Measurements from ENCODE around the gene BCDIN3D.

DNA sequence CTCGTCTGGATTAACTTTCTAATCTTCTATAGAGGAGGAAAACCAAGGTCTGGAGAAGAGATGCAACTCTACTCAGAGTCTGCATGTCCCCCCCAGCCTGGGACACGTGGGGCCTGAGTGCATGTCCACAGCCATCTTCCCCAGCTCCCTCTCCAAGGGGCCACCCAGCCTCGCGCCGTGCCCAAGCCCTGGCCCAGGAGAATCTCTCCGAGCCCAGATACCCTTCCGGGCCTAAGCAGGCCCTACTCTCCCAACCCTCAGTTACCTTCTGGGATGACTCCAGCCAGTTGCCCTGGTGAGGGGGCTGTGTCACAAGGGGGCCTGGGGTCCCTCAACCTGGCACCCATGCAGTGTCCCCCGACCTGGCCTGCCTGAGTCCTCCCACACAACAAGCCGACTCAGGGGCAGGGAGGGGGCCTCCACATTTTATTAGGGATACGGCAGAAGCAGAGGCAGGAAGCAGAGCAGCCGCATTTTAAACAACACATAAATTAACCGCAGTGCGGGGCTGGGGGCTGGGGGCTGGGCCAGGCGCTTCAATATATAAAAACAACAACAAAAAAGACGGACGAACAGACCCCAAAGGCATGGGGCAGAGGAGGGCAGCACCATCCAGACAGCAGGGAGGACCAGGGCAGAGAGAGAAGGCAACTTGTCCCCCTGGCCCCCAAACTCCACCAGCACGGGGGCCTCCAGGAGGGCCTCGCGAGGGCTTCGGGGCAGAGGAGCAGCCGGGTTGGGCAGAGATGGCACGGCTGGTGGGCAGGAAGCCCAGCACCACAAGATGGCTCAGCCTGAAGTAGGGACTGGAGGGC, 52.0 kb downstream of the BCDIN3D start:
- TF ChIP-seq CTCF (conservative IDR thresholded peaks at IDR 0.05; ENCODE audit: low read depth, low read length) (no peak), EZH2 (IDR thresholded peaks at IDR 0.05; ENCODE audit: low read length, unreplicated experiment) (no peak)
